OCI-LY1 (cell line): Measurements from ENCODE around the gene TTC9.

Experiments
- H2AFZ ChIP-seq: fragments of 200-600 bp; sonication (generic), shearing (Covaris generic); 2 replicates; pipeline ENCODE4 v1.6.0; 2014; ENCODE audit warnings: antibody characterized with exemption, mild to moderate bottlenecking, low read length
- H3F3A ChIP-seq: fragments of 200-600 bp; sonication (generic), shearing (Covaris generic); 2 replicates; pipeline ENCODE4 v1.6.0; 2014; ENCODE audit warnings: mild to moderate bottlenecking, antibody characterized with exemption, low read length, moderate library complexity; ENCODE audit not compliant: insufficient read depth
- H3K27ac ChIP-seq: fragments of 200-600 bp; sonication (generic); 2 replicates; pipeline ENCODE4 v1.5.1; 2014; ENCODE audit warnings: low read length, mixed run types, mild to moderate bottlenecking, low read depth; ENCODE audit not compliant: poor library complexity, severe bottlenecking
- H3K27me3 ChIP-seq: fragments of 200-600 bp; sonication (generic); 2 replicates; pipeline ENCODE4 v1.6.0; 2014; ENCODE audit warnings: antibody characterized with exemption, mild to moderate bottlenecking, low read length, moderate library complexity; ENCODE audit not compliant: insufficient read depth
- H3K36me3 ChIP-seq: fragments of 200-600 bp; sonication (generic); 2 replicates; pipeline ENCODE4 v1.6.1; 2014; ENCODE audit warnings: mild to moderate bottlenecking, antibody characterized with exemption, low read length, moderate library complexity, mixed read lengths; ENCODE audit not compliant: insufficient read depth
- H3K4me1 ChIP-seq: fragments of 200-600 bp; sonication (generic); 2 replicates; pipeline ENCODE4 v1.5.1; 2014; ENCODE audit warnings: mild to moderate bottlenecking, low read length, moderate library complexity; ENCODE audit not compliant: insufficient read depth, severe bottlenecking
- H3K4me2 ChIP-seq: fragments of 200-600 bp; sonication (generic), shearing (Covaris generic); 2 replicates; pipeline ENCODE4 v1.6.1; 2014; ENCODE audit warnings: low read length
- H3K4me3 ChIP-seq: fragments of 200-600 bp; sonication (generic); 2 replicates; pipeline ENCODE4 v1.5.1; 2014; ENCODE audit warnings: low read length, low read depth, mild to moderate bottlenecking, mixed read lengths; ENCODE audit not compliant: poor library complexity, severe bottlenecking
- H3K79me2 ChIP-seq: fragments of 200-600 bp; shearing (Covaris generic); 2 replicates; pipeline ENCODE4 v1.6.1; 2016; ENCODE audit warnings: mixed run types, low read length, mixed read lengths; ENCODE audit not compliant: insufficient read depth
- H3K9ac ChIP-seq: fragments of 200-600 bp; sonication (generic), shearing (Covaris generic); 2 replicates; pipeline ENCODE4 v1.6.1; 2014; ENCODE audit warnings: mild to moderate bottlenecking, low read length, mixed read lengths
- H3K9me2 ChIP-seq: fragments of 200-600 bp; sonication (generic), shearing (Covaris generic); 2 replicates; pipeline ENCODE4 v1.6.1; 2014; ENCODE audit warnings: low read depth, mild to moderate bottlenecking, low read length, mixed read lengths
- H3K9me3 ChIP-seq: fragments of 200-600 bp; shearing (Covaris generic); 2 replicates; pipeline ENCODE4 v1.6.1; 2014; ENCODE audit warnings: low read length, mixed read lengths
- H4K20me1 ChIP-seq: fragments of 200-600 bp; sonication (generic), shearing (Covaris generic); 2 replicates; pipeline ENCODE4 v1.6.0; 2016; ENCODE audit warnings: mild to moderate bottlenecking, low read length; ENCODE audit not compliant: insufficient read depth
- CTCF ChIP-seq: fragments of 200-600 bp; sonication (generic), shearing (Covaris generic); IDR thresholded peaks from 2 replicates; pipeline ENCODE4 v1.5.1; 2017; ENCODE audit warnings: mild to moderate bottlenecking, antibody characterized with exemption, low read length, moderate library complexity, mixed read lengths
- EZH2 ChIP-seq: fragments of 200-600 bp; sonication (generic), shearing (Covaris generic); IDR thresholded peaks from 2 replicates; pipeline ENCODE4 v1.8.0; 2017; ENCODE audit warnings: borderline replicate concordance, mixed run types, mild to moderate bottlenecking, antibody characterized with exemption, low read length, moderate library complexity, mixed read lengths

Gene TTC9

GRCh38 chr14:70651522-70651921 is 9.8 kb downstream of the TTC9 start:
- no peak overlapping the region for H3K4me2 ChIP-seq
- H2AFZ ChIP-seq: no peak overlapping the region
- no peaks in the 10 kb centered on the region for H3F3A ChIP-seq
- no peaks in the 10 kb centered on the region for H4K20me1 ChIP-seq
- peaks cover 51% of the 10 kb centered on the region for H3K4me1 ChIP-seq
- peaks cover 42% of the 10 kb centered on the region for H3K79me2 ChIP-seq
- H3K9ac ChIP-seq: no peak overlapping the region
- peaks cover 61% of the 10 kb centered on the region for H3K36me3 ChIP-seq
- no peak overlapping the region for H3K4me3 ChIP-seq
- H3K9me2 ChIP-seq: no peaks in the 10 kb centered on the region
- H3K27ac ChIP-seq: peak overlapping the region; percentile 99
- H3K27me3 ChIP-seq: no peaks in the 10 kb centered on the region
- TF ChIP-seq CTCF (no peak), EZH2 (no peak)
- H3K9me3 ChIP-seq: no peaks in the 10 kb centered on the region

- no peaks in the 10 kb centered on the region for H3F3A ChIP-seq
- peaks cover 59% of the 10 kb centered on the region for H3K36me3 ChIP-seq
- peak overlapping the region; percentile 99 for H3K27ac ChIP-seq
- no peak overlapping the region for H3K4me3 ChIP-seq
- TF ChIP-seq CTCF (no peak), EZH2 (no peak)
- no peak overlapping the region for H3K4me2 ChIP-seq
- H3K79me2 ChIP-seq: peaks cover 29% of the 10 kb centered on the region; the same call in 1 of the 2 replicates
- H4K20me1 ChIP-seq: no peaks in the 10 kb centered on the region
- no peaks in the 10 kb centered on the region for H3K9me3 ChIP-seq
- no peaks in the 10 kb centered on the region for H3K9me2 ChIP-seq
- no peaks in the 10 kb centered on the region for H3K27me3 ChIP-seq
- H2AFZ ChIP-seq: no peak overlapping the region
- no peak overlapping the region; the same call in 1 of the 2 replicates for H3K9ac ChIP-seq
- peaks cover 51% of the 10 kb centered on the region for H3K4me1 ChIP-seq
These were observed 11.2 kb downstream of the TTC9 start for GRCh38 chr14:70652871-70653270.

GRCh38 chr14:70653662-70654061 is 11.9 kb downstream of the TTC9 start:
- TF ChIP-seq EZH2: no peak
- TF ChIP-seq CTCF: no peak
- Histone ChIP-seq H3K27ac (peak overlapping the region; percentile 99), H3K4me2 (peak overlapping the region; percentile 27; the same call in 1 of the 2 replicates), H3K4me3 (no peak overlapping the region), H3K9ac (peak overlapping the region; percentile 16; the same call in 1 of the 2 replicates), H3K36me3 (peaks cover 52% of the 10 kb centered on the region), H4K20me1 (no peaks in the 10 kb centered on the region), H3F3A (no peaks in the 10 kb centered on the region), H3K4me1 (peaks cover 57% of the 10 kb centered on the region), H2AFZ (no peak overlapping the region), H3K79me2 (peaks cover 21% of the 10 kb centered on the region; the same call in 1 of the 2 replicates), H3K9me3 (no peaks in the 10 kb centered on the region), H3K27me3 (no peaks in the 10 kb centered on the region), H3K9me2 (no peaks in the 10 kb centered on the region)
